Heart left ventricle (tissue), 13 donors: Measurements from ENCODE around the gene TTC7B.

Source experiments
- CTCF ChIP-seq, 12 donors: fragments of 200-600 bp; sonication (generic) in 4 of 12; IDR thresholded peaks; one replicate each; pipeline versions ENCODE4 v1.5.0 to v1.8.0; 2018 to 2022; ENCODE audit warnings: antibody characterized with exemption in 12 of 12, mild to moderate bottlenecking in 5 of 12
- POLR2A ChIP-seq, 2 donors: fragments of 450-650 bp; IDR thresholded peaks; one replicate each; pipeline ENCODE4 v1.6.1; 2017; ENCODE audit warnings: antibody characterized with exemption in 2 of 2, mild to moderate bottlenecking in 2 of 2, moderate library complexity in 2 of 2
- donor health status: ischemic (EF 13 %, LVEDD 7.1; RV severe dilation, severe dysfunction).
- donor health status: DM: no; HTN: yes; CAD: no.
- donor health status: DM: no; HTN: no; CAD: no.
- donor health status: ischemic (EF 25% LVEDD 6.9; RV normal size, moderate dysfunction).
- donor health status: ischemic (EF 25% LVEDD 5.7; RV mildly dilated, moderate dysfunction).
- donor health status: ischemic (EF 35%, LVEDD 5.7; RV mildly dilated, moderate dysfunction).
- donor health status: nonischemic (EF 11% LVEDD 7.7; RV severe dilation, severe dysfunction).
- donor health status: DM: yes; HTN: yes; CAD: no.
- donor health status: PGD.
- donor health status: ischemic (EF 29% LVEDD 5.4; RV normal size, mild dysfunction).
- donor health status: nonischemic (EF 23%, LVEDD 6.1; RV moderate dilation, normal function).

GRCh38 chr14:90580377-90581335, 235.6 kb downstream of the TTC7B start:
- TF ChIP-seq CTCF (IDR thresholded peaks at IDR 0.05), result no peak
- TF ChIP-seq POLR2A (IDR thresholded peaks at IDR 0.05), result no peak
